HS-5 (cell line): ENCODE data around the gene MGA.
A peak's percentile ranks its signal among the peaks of the same experiment; 100 is the strongest.
"Not testable (repeated sequence)": the region's sequence is repeated elsewhere in the genome, so short reads cannot be mapped to it uniquely, and the experiment has no call there.

Source experiments
- DNase-seq: peaks from one replicate; pipeline ENCODE4 v3.0.0-alpha.2; 2012; ENCODE audit warnings: low read depth

MGA gene

GRCh38 chr15:41714291-41714690 is 54.1 kb downstream of the MGA start:
- DNase-seq, result no peak

GRCh38 chr15:41716864-41717263 is 56.7 kb downstream of the MGA start:
- no peak for DNase-seq

- no peak for DNase-seq
Measured at GRCh38 chr15:41727143-41727542, 66.9 kb downstream of the MGA start.

- not testable (repeated sequence) for DNase-seq
Measured at GRCh38 chr15:41728061-41728460, 67.9 kb downstream of the MGA start.

GRCh38 chr15:41730543-41730942 is 70.3 kb downstream of the MGA start:
- DNase-seq, result no peak

- no peak for DNase-seq
Measured at GRCh38 chr15:41732483-41732882, 72.3 kb downstream of the MGA start.

GRCh38 chr15:41734079-41734478 is 73.9 kb downstream of the MGA start:
- DNase-seq, result no peak

- DNase-seq, result no peak
Measured at GRCh38 chr15:41735046-41735445, 74.8 kb downstream of the MGA start.

GRCh38 chr15:41735492-41735891 is 75.3 kb downstream of the MGA start:
- DNase-seq, result not testable (repeated sequence)

GRCh38 chr15:41746802-41747201 is 86.6 kb downstream of the MGA start:
- no peak for DNase-seq

- DNase-seq, result no peak
Measured at GRCh38 chr15:41756198-41756597, 96.0 kb downstream of the MGA start.

GRCh38 chr15:41772720-41773331 is 112.6 kb downstream of the MGA start:
- DNase-seq, result peak; percentile 49

- DNase-seq, result no peak
Measured at GRCh38 chr15:41773332-41773728, 113.1 kb downstream of the MGA start.

GRCh38 chr15:41773729-41774061 is 113.5 kb downstream of the MGA start:
- DNase-seq, result no peak

- peak; percentile 97 for DNase-seq
Measured at GRCh38 chr15:41774062-41774881, 114.1 kb downstream of the MGA start, which contains the start of gene MAPKBP1. Gene MAPKBP1 (plus strand): TSS chr15:41774484. CDS start chr15:41775276, 792 bp downstream.

GRCh38 chr15:41774882-41775417 is 114.7 kb downstream of the MGA start:
- DNase-seq, result no peak

- no peak for DNase-seq
Measured at GRCh38 chr15:41775651-41776050, 115.4 kb downstream of the MGA start.

- DNase-seq, result peak; percentile 54
Measured at GRCh38 chr15:41777421-41777973, 117.3 kb downstream of the MGA start.

- DNase-seq, result no peak
Measured at GRCh38 chr15:41778521-41778920, 118.3 kb downstream of the MGA start.

GRCh38 chr15:41779662-41780157 is 119.5 kb downstream of the MGA start:
- DNase-seq, result no peak

GRCh38 chr15:41780266-41780665 is 120.1 kb downstream of the MGA start:
- no peak for DNase-seq

GRCh38 chr15:41780727-41781126 is 120.5 kb downstream of the MGA start:
- DNase-seq, result no peak
